WTC11 (cell line): ENCODE data around the gene OSBP2. TPM values are rescaled to one million over a fixed set of nuclear protein-coding genes. Genes with fewer than 3 reads are reported as not detected.
A peak's percentile ranks its signal among the peaks of the same experiment; 100 is the strongest.

ENCODE experiments used
- ATAC-seq: fragments of 200-7000 bp; cut with Tn5 transposase; 2 replicates; pipeline ENCODE4 v1.10.0; 2021; ENCODE audit warnings: mild to moderate bottlenecking, moderate library complexity
- CTCF ChIA-PET: fragments of 300-600 bp; sonication (Branson Sonifier 250); formaldehyde crosslinking; loops from one replicate; lab custom pipeline; 2021; ENCODE audit warnings: antibody characterized with exemption; lab: Charles Lee
- POLR2A ChIA-PET: fragments of 350-600 bp; sonication (Branson Sonifier 250); formaldehyde crosslinking; loops from one replicate; lab custom pipeline; 2021; ENCODE audit warnings: antibody characterized with exemption; lab: Charles Lee
- DNase-seq: peaks from one replicate; pipeline ENCODE4 v3.0.0; 2021; ENCODE audit warnings: low spot score
- H3K27ac Mint-ChIP-seq: 2 replicates; pipeline ENCODE4 v1.8.0; 2021; ENCODE audit warnings: mixed read lengths
- H3K27me3 Mint-ChIP-seq: 2 replicates; pipeline ENCODE4 v1.8.0; 2021; ENCODE audit warnings: low read depth, mild to moderate bottlenecking, moderate library complexity, mixed read lengths
- H3K36me3 Mint-ChIP-seq: 2 replicates; pipeline ENCODE4 v1.8.0; 2021; ENCODE audit warnings: mixed read lengths
- H3K4me1 Mint-ChIP-seq: 2 replicates; pipeline ENCODE4 v1.8.0; 2022; ENCODE audit warnings: mixed read lengths
- H3K4me3 Mint-ChIP-seq: 2 replicates; pipeline ENCODE4 v1.8.0; 2021; ENCODE audit warnings: mild to moderate bottlenecking, moderate library complexity, mixed read lengths
- H3K9me3 Mint-ChIP-seq: 2 replicates; pipeline ENCODE4 v1.8.0; 2021; ENCODE audit warnings: mixed read lengths
- CDX4 ChIP-seq: fragments of 250-450 bp; sonication (Bioruptor Pico); IDR thresholded peaks from 2 replicates; pipeline ENCODE4 v1.9.0; 2021; ENCODE audit warnings: moderate library complexity, mild to moderate bottlenecking, inconsistent platforms, borderline replicate concordance
- CREB1 ChIP-seq: sonication (generic); formaldehyde crosslinking; IDR thresholded peaks from 2 replicates; pipeline ENCODE4 v1.8.0; 2023; ENCODE audit warnings: mild to moderate bottlenecking, missing genetic modification reagents
- CREM ChIP-seq: sonication (generic); formaldehyde crosslinking; IDR thresholded peaks from 2 replicates; pipeline ENCODE4 v1.8.1; 2022; ENCODE audit warnings: mild to moderate bottlenecking, missing genetic modification reagents, moderate library complexity
- CTCF ChIP-seq: fragments of 200-600 bp; IDR thresholded peaks from 2 replicates; pipeline ENCODE4 v1.8.0; 2022; ENCODE audit warnings: antibody characterized with exemption
- EMX1 ChIP-seq: fragments of 250-450 bp; sonication (Bioruptor Pico); IDR thresholded peaks from 2 replicates; pipeline ENCODE4 v1.8.0; 2021; ENCODE audit warnings: mild to moderate bottlenecking
- GABPB1 ChIP-seq: sonication (generic); formaldehyde crosslinking; IDR thresholded peaks from 2 replicates; pipeline ENCODE4 v1.8.1; 2023; ENCODE audit warnings: mild to moderate bottlenecking, missing genetic modification reagents
- IRF2 ChIP-seq: sonication (generic); formaldehyde crosslinking; IDR thresholded peaks from 2 replicates; pipeline ENCODE4 v1.8.0; 2022; ENCODE audit warnings: low read depth, missing genetic modification reagents, borderline replicate concordance
- NFATC4 ChIP-seq: fragments of 250-450 bp; sonication (Bioruptor Pico); IDR thresholded peaks from 2 replicates; pipeline ENCODE4 v1.9.0; 2021; ENCODE audit warnings: mild to moderate bottlenecking
- NR2C2 ChIP-seq: sonication (generic); formaldehyde crosslinking; IDR thresholded peaks from 2 replicates; pipeline ENCODE4 v1.8.0; 2022; ENCODE audit warnings: mild to moderate bottlenecking, missing genetic modification reagents
- RORB ChIP-seq: fragments of 250-450 bp; sonication (Bioruptor Pico); IDR thresholded peaks from 2 replicates; pipeline ENCODE4 v1.9.0; 2021; ENCODE audit warnings: mild to moderate bottlenecking
- SMAD3 ChIP-seq: sonication (generic); formaldehyde crosslinking; IDR thresholded peaks from 2 replicates; pipeline ENCODE4 v1.8.0; 2022; ENCODE audit warnings: missing genetic modification reagents, mild to moderate bottlenecking, borderline replicate concordance
- SOX15 ChIP-seq: fragments of 250-450 bp; sonication (Bioruptor Pico); IDR thresholded peaks from 2 replicates; pipeline ENCODE4 v1.9.0; 2021; ENCODE audit warnings: mild to moderate bottlenecking
- ZNF317 ChIP-seq: sonication (generic); formaldehyde crosslinking; IDR thresholded peaks from 2 replicates; pipeline ENCODE4 v1.8.1; 2023; ENCODE audit warnings: low read depth, mild to moderate bottlenecking, moderate library complexity, missing genetic modification reagents, borderline replicate concordance
- total RNA-seq: library from RNA; stranded (reverse); gene quantifications from 3 replicates; pipeline ENCODE4 v1.2.3, GENCODE V29; 2021
- TF ChIP-seq, protein P1 (sequence below): sonication (generic); formaldehyde crosslinking; IDR thresholded peaks from 2 replicates; pipeline ENCODE4 v1.8.1; 2022; ENCODE audit warnings: missing genetic modification reagents, borderline replicate concordance
- TF ChIP-seq, protein P2 (sequence below): sonication (generic); formaldehyde crosslinking; conservative IDR thresholded peaks from 2 replicates; pipeline ENCODE4 v1.8.1; 2023; ENCODE audit warnings: mild to moderate bottlenecking, low read depth, missing genetic modification reagents, moderate library complexity
- TF ChIP-seq, protein P3 (sequence below): sonication (generic); formaldehyde crosslinking; conservative IDR thresholded peaks from 2 replicates; pipeline ENCODE4 v1.8.1; 2022; ENCODE audit warnings: mild to moderate bottlenecking, missing genetic modification reagents

OSBP2 gene
- total RNA-seq, 1 experiment from 2014 or later = 4.1 TPM

DNA sequence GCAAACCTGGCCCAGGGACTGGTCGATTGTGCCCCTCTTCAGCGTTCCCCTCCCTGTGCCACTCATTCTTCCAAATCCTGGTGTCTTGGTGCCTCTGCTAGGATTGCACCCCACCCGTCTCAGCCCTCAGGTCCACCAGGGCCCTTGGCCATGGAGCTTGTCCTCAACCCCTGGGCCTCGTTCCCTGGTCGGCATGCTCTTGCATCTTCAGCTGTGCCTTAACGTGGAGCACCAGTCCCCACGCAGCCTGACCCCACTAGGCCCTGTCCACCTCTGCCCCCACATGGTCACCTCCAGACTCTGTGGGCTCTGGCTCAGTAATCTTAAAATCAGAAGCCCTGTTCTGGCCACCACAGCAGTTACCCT, 61.1 kb downstream of the OSBP2 start:
- H3K4me1 Mint-ChIP-seq = peaks cover 11% of the 10 kb centered on the region
- no peak for ATAC-seq
- ChIA-PET POLR2A (interaction anchor here (1.3 kb wide), 1 partner anchor 121 kb away, joined by 8 read pairs; the partner anchor contains the start of gene SLC35E4), CTCF (interaction anchor here (0.8 to 8.6 kb wide), 28 partner anchors 11 to 332 kb away, joined by 3 to 166 read pairs (median 5); partner anchors contain the start of genes DUSP18 and SLC35E4)
- H3K4me3 Mint-ChIP-seq = no peak overlapping the region
- DNase-seq = no peak
- H3K9me3 Mint-ChIP-seq = peaks cover 10% of the 10 kb centered on the region
- H3K27ac Mint-ChIP-seq = no peak overlapping the region
- H3K27me3 Mint-ChIP-seq = no peaks in the 10 kb centered on the region
- peaks cover 13% of the 10 kb centered on the region for H3K36me3 Mint-ChIP-seq
- no peak for TF ChIP-seq CDX4 (CRISPR knock-in tag)
- no peak for TF ChIP-seq GABPB1 (CRISPR knock-in tag)

- DNase-seq (peak; percentile 62), ATAC-seq (peak; percentile 93)
- peaks cover 2% of the 10 kb centered on the region; the same call in 1 of the 2 replicates for H3K4me1 Mint-ChIP-seq
- 0 out of 2 replicates have a peak overlapping the region, but pooled peaks have one; percentile 20 for H3K4me3 Mint-ChIP-seq
- no peak overlapping the region for H3K27ac Mint-ChIP-seq
- TF ChIP-seq CTCF = peak; percentile 56; the same call in 1 of the 2 replicates
- TF ChIP-seq, protein P1, sequence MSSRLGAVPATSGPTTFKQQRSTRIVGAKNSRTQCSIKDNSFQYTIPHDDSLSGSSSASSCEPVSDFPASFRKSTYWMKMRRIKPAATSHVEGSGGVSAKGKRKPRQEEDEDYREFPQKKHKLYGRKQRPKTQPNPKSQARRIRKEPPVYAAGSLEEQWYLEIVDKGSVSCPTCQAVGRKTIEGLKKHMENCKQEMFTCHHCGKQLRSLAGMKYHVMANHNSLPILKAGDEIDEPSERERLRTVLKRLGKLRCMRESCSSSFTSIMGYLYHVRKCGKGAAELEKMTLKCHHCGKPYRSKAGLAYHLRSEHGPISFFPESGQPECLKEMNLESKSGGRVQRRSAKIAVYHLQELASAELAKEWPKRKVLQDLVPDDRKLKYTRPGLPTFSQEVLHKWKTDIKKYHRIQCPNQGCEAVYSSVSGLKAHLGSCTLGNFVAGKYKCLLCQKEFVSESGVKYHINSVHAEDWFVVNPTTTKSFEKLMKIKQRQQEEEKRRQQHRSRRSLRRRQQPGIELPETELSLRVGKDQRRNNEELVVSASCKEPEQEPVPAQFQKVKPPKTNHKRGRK (CRISPR knock-in tag) = no peak
- TF ChIP-seq, all 79 proteins: peak for 1
- Mint-ChIP-seq H3K27me3 (no peaks in the 10 kb centered on the region), H3K9me3 (no peaks in the 10 kb centered on the region), H3K36me3 (no peaks in the 10 kb centered on the region)
- CTCF ChIA-PET = interaction anchor here (0.6 to 3.1 kb wide), 24 partner anchors 9 to 376 kb away, joined by 3 to 24 read pairs (median 4); partner anchors contain the start of genes PLA2G3 and SELENOM
- POLR2A ChIA-PET = interaction anchor here (0.6 to 0.7 kb wide), 2 partner anchors 9 to 127 kb away, joined by 3 to 4 read pairs; no protein-coding TSS in a partner anchor
Measured at GRCh38 chr22:30763815-30764673, 69.4 kb downstream of the OSBP2 start.

DNA sequence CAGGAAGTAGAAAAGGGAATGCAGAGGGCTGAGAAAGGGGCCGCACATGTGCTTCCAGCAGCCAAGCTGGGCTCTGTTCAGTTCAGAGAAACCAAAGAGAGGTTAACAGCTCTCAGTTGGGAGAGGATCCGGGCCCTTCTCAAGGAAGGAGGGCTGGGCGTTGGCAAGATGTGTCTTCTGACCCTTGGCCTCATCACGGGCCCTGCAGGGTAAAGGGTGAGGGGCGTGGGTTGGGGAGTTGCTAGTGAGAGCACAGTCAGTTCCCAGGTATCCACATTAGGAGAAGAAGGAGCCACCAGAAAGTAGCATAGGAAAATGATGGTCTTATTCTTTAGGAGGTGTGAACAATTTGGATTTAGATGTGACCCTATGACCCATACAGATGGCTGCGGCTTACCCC, 73.0 kb downstream of the OSBP2 start:
- no peak for DNase-seq
- TF ChIP-seq, protein P2, sequence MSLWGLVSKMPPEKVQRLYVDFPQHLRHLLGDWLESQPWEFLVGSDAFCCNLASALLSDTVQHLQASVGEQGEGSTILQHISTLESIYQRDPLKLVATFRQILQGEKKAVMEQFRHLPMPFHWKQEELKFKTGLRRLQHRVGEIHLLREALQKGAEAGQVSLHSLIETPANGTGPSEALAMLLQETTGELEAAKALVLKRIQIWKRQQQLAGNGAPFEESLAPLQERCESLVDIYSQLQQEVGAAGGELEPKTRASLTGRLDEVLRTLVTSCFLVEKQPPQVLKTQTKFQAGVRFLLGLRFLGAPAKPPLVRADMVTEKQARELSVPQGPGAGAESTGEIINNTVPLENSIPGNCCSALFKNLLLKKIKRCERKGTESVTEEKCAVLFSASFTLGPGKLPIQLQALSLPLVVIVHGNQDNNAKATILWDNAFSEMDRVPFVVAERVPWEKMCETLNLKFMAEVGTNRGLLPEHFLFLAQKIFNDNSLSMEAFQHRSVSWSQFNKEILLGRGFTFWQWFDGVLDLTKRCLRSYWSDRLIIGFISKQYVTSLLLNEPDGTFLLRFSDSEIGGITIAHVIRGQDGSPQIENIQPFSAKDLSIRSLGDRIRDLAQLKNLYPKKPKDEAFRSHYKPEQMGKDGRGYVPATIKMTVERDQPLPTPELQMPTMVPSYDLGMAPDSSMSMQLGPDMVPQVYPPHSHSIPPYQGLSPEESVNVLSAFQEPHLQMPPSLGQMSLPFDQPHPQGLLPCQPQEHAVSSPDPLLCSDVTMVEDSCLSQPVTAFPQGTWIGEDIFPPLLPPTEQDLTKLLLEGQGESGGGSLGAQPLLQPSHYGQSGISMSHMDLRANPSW (CRISPR knock-in tag) = no peak
- no peaks in the 10 kb centered on the region for H3K36me3 Mint-ChIP-seq
- no peak for ATAC-seq
- H3K27me3 Mint-ChIP-seq = no peaks in the 10 kb centered on the region
- CTCF ChIA-PET = interaction anchor here (0.7 to 1.4 kb wide), 4 partner anchors 12 to 133 kb away, joined by 3 to 5 read pairs (median 4); no protein-coding TSS in a partner anchor
- no peak overlapping the region for H3K4me3 Mint-ChIP-seq
- no peak overlapping the region for H3K27ac Mint-ChIP-seq
- POLR2A ChIA-PET = no interaction called here
- peaks cover 2% of the 10 kb centered on the region; the same call in 1 of the 2 replicates for H3K4me1 Mint-ChIP-seq
- no peaks in the 10 kb centered on the region for H3K9me3 Mint-ChIP-seq

DNA sequence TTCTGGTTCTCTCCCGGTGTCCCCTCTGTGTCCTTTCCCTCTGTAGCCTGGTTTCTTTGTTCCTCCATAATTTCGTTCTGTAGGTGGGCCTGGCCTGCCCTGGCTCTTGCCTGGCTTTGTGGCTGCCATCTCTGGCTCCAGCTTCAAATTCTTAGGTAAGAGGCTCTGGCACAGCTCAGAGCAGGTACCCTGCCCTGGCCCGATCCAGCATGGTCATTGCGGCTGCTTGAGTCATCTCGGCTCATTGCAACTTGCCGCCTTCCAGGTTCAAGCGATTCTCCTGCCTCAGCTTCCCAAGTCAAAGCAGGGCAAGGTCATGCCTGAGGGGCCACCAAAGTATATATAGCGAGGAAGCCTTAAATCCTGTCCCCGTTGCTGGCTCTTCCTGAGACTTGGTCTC, 76.0 kb downstream of the OSBP2 start:
- POLR2A ChIA-PET = no interaction called here

More for the DNA sequence above, 76.0 kb downstream of the OSBP2 start:
- Mint-ChIP-seq H3K27ac (no peak overlapping the region), H3K9me3 (no peaks in the 10 kb centered on the region), H3K4me3 (no peak overlapping the region), H3K36me3 (no peaks in the 10 kb centered on the region), H3K4me1 (no peaks in the 10 kb centered on the region), H3K27me3 (no peaks in the 10 kb centered on the region)
- DNase-seq (no peak), ATAC-seq (no peak)
- no peak for TF ChIP-seq SMAD3
- TF ChIP-seq, protein P3, sequence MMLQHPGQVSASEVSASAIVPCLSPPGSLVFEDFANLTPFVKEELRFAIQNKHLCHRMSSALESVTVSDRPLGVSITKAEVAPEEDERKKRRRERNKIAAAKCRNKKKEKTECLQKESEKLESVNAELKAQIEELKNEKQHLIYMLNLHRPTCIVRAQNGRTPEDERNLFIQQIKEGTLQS (CRISPR knock-in tag) = no peak
- TF ChIP-seq NFATC4 (CRISPR knock-in tag) = no peak
- TF ChIP-seq CREB1 = no peak
- no peak for TF ChIP-seq IRF2 (CRISPR knock-in tag)
- TF ChIP-seq NR2C2 (CRISPR knock-in tag) = no peak
- no peak for TF ChIP-seq ZNF317
- no peak for TF ChIP-seq CREM
- no peak for TF ChIP-seq GABPB1 (CRISPR knock-in tag)
- TF ChIP-seq EMX1 (CRISPR knock-in tag) = no peak
- no peak for TF ChIP-seq RORB (CRISPR knock-in tag)
- no peak for TF ChIP-seq SOX15 (CRISPR knock-in tag)
- CTCF ChIA-PET = no interaction called here
